GM10266 (cell line): Measurements from ENCODE around the gene ACOT13.
"Not testable (repeated sequence)": the region's sequence is repeated elsewhere in the genome, so short reads cannot be mapped to it uniquely, and the experiment has no call there.

Experiments
- DNase-seq: peaks from one replicate; pipeline ENCODE4 v3.0.0; 2012; ENCODE audit errors: extremely low spot score
- CTCF ChIP-seq: IDR thresholded peaks from 2 replicates; pipeline ENCODE4 v1.5.1; 2012; ENCODE audit warnings: mild to moderate bottlenecking, low read depth; ENCODE audit not compliant: control insufficient read depth, insufficient read depth; ENCODE audit errors: missing control alignments

ACOT13 gene

GRCh38 chr6:24649691-24650090 is 17.2 kb upstream of the ACOT13 start:
- TF ChIP-seq CTCF = no peak

GRCh38 chr6:24650365-24650764 is 16.5 kb upstream of the ACOT13 start:
- DNase-seq = no peak
- no peak for TF ChIP-seq CTCF

More at GRCh38 chr6:24649691-24650090, 17.2 kb upstream of the ACOT13 start:
- no peak for DNase-seq

- DNase-seq = no peak
- TF ChIP-seq CTCF = no peak
Measured at GRCh38 chr6:24655215-24655614, 11.7 kb upstream of the ACOT13 start.

GRCh38 chr6:24658573-24659560 is 8.0 kb upstream of the ACOT13 start:
- no peak for TF ChIP-seq CTCF
- no peak for DNase-seq

- no peak for TF ChIP-seq CTCF
Measured at GRCh38 chr6:24659561-24659960, 7.3 kb upstream of the ACOT13 start.

GRCh38 chr6:24660105-24660504 is 6.8 kb upstream of the ACOT13 start:
- no peak for DNase-seq
- TF ChIP-seq CTCF = no peak

More at GRCh38 chr6:24659561-24659960, 7.3 kb upstream of the ACOT13 start:
- DNase-seq = no peak

GRCh38 chr6:24661759-24662158 is 5.1 kb upstream of the ACOT13 start:
- not testable (repeated sequence) for DNase-seq

- no peak for TF ChIP-seq CTCF
- no peak for DNase-seq
Measured at GRCh38 chr6:24662236-24662635, 4.6 kb upstream of the ACOT13 start.
